GM23338 (cell line): ENCODE measurements around the gene ABR. TPM values are rescaled to one million over a fixed set of nuclear protein-coding genes. Genes with fewer than 3 reads are reported as not detected.

Source experiments
- ATAC-seq: fragments of 200-7000 bp; cut with Tn5 transposase; 3 replicates; pipeline ENCODE4 v1.9.1; 2020
- DNase-seq: peaks from one replicate; pipeline ENCODE4 v3.0.0-alpha.2; 2015; ENCODE audit warnings: low spot score
- H2AFZ ChIP-seq: fragments of 200-600 bp; sonication (generic); 2 replicates; pipeline ENCODE4 v1.8.0; 2016; ENCODE audit warnings: antibody characterized with exemption, mild to moderate bottlenecking, moderate library complexity
- H3F3A ChIP-seq: fragments of 200-600 bp; sonication (generic); replicated peaks from 2 replicates; pipeline ENCODE4 v1.8.0; 2017; ENCODE audit warnings: antibody characterized with exemption, mixed run types, low read depth
- H3K27ac ChIP-seq: fragments of 200-600 bp; sonication (generic); 2 replicates; pipeline ENCODE4 v1.6.1; 2016; ENCODE audit warnings: low read depth
- H3K27me3 ChIP-seq: fragments of 200-600 bp; sonication (generic); 2 replicates; pipeline ENCODE4 v1.8.0; 2016; ENCODE audit warnings: mild to moderate bottlenecking, mixed run types, moderate library complexity; ENCODE audit not compliant: insufficient read depth
- H3K36me3 ChIP-seq: fragments of 200-600 bp; sonication (generic); 2 replicates; pipeline ENCODE4 v1.8.0; 2016; ENCODE audit warnings: mild to moderate bottlenecking; ENCODE audit not compliant: insufficient read depth
- H3K4me1 ChIP-seq: fragments of 200-600 bp; sonication (generic); 2 replicates; pipeline ENCODE4 v1.8.0; 2016; ENCODE audit warnings: mild to moderate bottlenecking, moderate library complexity; ENCODE audit not compliant: insufficient read depth
- H3K4me2 ChIP-seq: fragments of 200-600 bp; sonication (generic); 2 replicates; pipeline ENCODE4 v1.7.1; 2017; ENCODE audit warnings: mixed run types
- H3K4me3 ChIP-seq: fragments of 200-600 bp; sonication (generic); 2 replicates; pipeline ENCODE4 v1.6.1; 2016; ENCODE audit warnings: mixed run types
- H3K79me2 ChIP-seq: fragments of 200-600 bp; sonication (generic); replicated peaks from 2 replicates; pipeline ENCODE4 v1.8.0; 2017; ENCODE audit warnings: mild to moderate bottlenecking; ENCODE audit not compliant: insufficient read depth
- H3K9me2 ChIP-seq: fragments of 200-600 bp; sonication (generic); 2 replicates; pipeline ENCODE4 v1.8.0; 2017; ENCODE audit not compliant: insufficient read depth
- H4K20me1 ChIP-seq: fragments of 200-600 bp; sonication (generic); replicated peaks from 2 replicates; pipeline ENCODE4 v1.8.0; 2017; ENCODE audit warnings: mild to moderate bottlenecking; ENCODE audit not compliant: insufficient read depth
- H3K27ac Mint-ChIP-seq: 2 replicates; pipeline ENCODE4 v1.8.0; 2020; ENCODE audit warnings: inconsistent platforms, mild to moderate bottlenecking, moderate library complexity, mixed read lengths
- H3K27me3 Mint-ChIP-seq: 3 replicates; pipeline ENCODE4 v1.8.0; 2022; ENCODE audit warnings: low read depth, mild to moderate bottlenecking, moderate library complexity, mixed read lengths, inconsistent platforms; ENCODE audit not compliant: insufficient read depth, poor library complexity
- H3K36me3 Mint-ChIP-seq: 3 replicates; pipeline ENCODE4 v1.8.0; 2021; ENCODE audit warnings: low read depth, mild to moderate bottlenecking, inconsistent platforms, moderate library complexity, mixed read lengths
- H3K4me1 Mint-ChIP-seq: 3 replicates; pipeline ENCODE4 v1.8.0; 2020; ENCODE audit warnings: mild to moderate bottlenecking, inconsistent platforms, mixed read lengths
- H3K4me3 Mint-ChIP-seq: 3 replicates; pipeline ENCODE4 v1.8.0; 2021; ENCODE audit warnings: moderate library complexity, mild to moderate bottlenecking, inconsistent platforms, mixed read lengths
- H3K9me3 Mint-ChIP-seq: 3 replicates; pipeline ENCODE4 v1.8.0; 2020; ENCODE audit warnings: moderate library complexity, mild to moderate bottlenecking, inconsistent platforms, mixed read lengths
- CREB1 ChIP-seq: fragments of 250-450 bp; sonication (Bioruptor Pico); IDR thresholded peaks from 2 replicates; pipeline ENCODE4 v1.5.0; 2020; ENCODE audit warnings: low read depth, mild to moderate bottlenecking, moderate library complexity
- EZH2 ChIP-seq: fragments of 200-600 bp; sonication (generic); IDR thresholded peaks from one replicate; pipeline ENCODE4 v1.8.0; 2017; ENCODE audit warnings: antibody characterized with exemption, mild to moderate bottlenecking, low read depth; ENCODE audit not compliant: unreplicated experiment
- EZH2phosphoT487 ChIP-seq: fragments of 200-600 bp; sonication (generic); IDR thresholded peaks from one replicate; pipeline ENCODE4 v1.8.1; 2018; ENCODE audit warnings: antibody characterized with exemption; ENCODE audit not compliant: unreplicated experiment
- JUNB ChIP-seq: IDR thresholded peaks from one replicate; pipeline ENCODE4 v1.6.1; 2016; ENCODE audit warnings: antibody characterized with exemption; ENCODE audit not compliant: unreplicated experiment
- NANOG ChIP-seq: IDR thresholded peaks from 2 replicates; pipeline ENCODE4 v1.6.1; 2016; ENCODE audit warnings: antibody characterized with exemption, borderline replicate concordance
- POLR2AphosphoS5 ChIP-seq: IDR thresholded peaks from 2 replicates; pipeline ENCODE4 v1.6.1; 2016; ENCODE audit warnings: antibody characterized with exemption, low read depth
- ZNF114 ChIP-seq: fragments of 250-450 bp; sonication (Bioruptor Pico); IDR thresholded peaks from 2 replicates; pipeline ENCODE4 v1.5.0; 2020; ENCODE audit warnings: mild to moderate bottlenecking, moderate library complexity
- ZNF331 ChIP-seq: fragments of 250-450 bp; sonication (Bioruptor Pico); IDR thresholded peaks from 2 replicates; pipeline ENCODE4 v1.5.0; 2020; ENCODE audit warnings: low read depth, mild to moderate bottlenecking, moderate library complexity
- polyA plus RNA-seq: library from polyadenylated mRNA; unstranded; fragments of >200 nt; fragmentation: Nextera tagmentation; extraction: Ambion mirVana; gene quantifications from 2 replicates; pipeline ENCODE4 v1.2.1, GENCODE V29; 2016
- total RNA-seq: library from RNA; depleted of rRNA; stranded (reverse); fragments of >200 nt; shearing (Covaris generic); gene quantifications from 2 replicates; pipeline ENCODE4 v1.2.3, GENCODE V29; 2014
- TF ChIP-seq, protein P1 (sequence below), 2 experiments: fragments of 200-600 bp in 1 of 2; sonication (generic) in 1 of 2; conservative IDR thresholded peaks; 2 replicates each; pipeline versions ENCODE4 v1.5.1 to v1.6.1; 2016 to 2017; ENCODE audit warnings: antibody characterized with exemption in 2 of 2, low read depth in 2 of 2, mild to moderate bottlenecking in 2 of 2, moderate library complexity in 1 of 2
- TF ChIP-seq, protein P2 (sequence below): IDR thresholded peaks from 2 replicates; pipeline ENCODE4 v1.6.1; 2016; ENCODE audit warnings: antibody characterized with exemption
- TF ChIP-seq, protein P3 (sequence below): IDR thresholded peaks from one replicate; pipeline ENCODE4 v1.6.1; 2018; ENCODE audit warnings: antibody characterized with exemption; ENCODE audit not compliant: unreplicated experiment

Gene ABR
- total and polyA plus RNA-seq, 2 experiments from 2014 or later = 15.0 to 27.7 TPM

GRCh38 chr17:1142561-1142971 lies 37.2 kb downstream of the ABR start:
- no peaks in the 10 kb centered on the region for H3K27me3 ChIP-seq
- no peaks in the 10 kb centered on the region for H3K79me2 ChIP-seq
- no peak overlapping the region for H2AFZ ChIP-seq
- no peak overlapping the region for H3K27ac Mint-ChIP-seq
- H3K4me3 Mint-ChIP-seq = no peak overlapping the region; the same call in 2 of the 3 replicates
- H3K27ac ChIP-seq = no peak overlapping the region
- TF ChIP-seq, protein P1, sequence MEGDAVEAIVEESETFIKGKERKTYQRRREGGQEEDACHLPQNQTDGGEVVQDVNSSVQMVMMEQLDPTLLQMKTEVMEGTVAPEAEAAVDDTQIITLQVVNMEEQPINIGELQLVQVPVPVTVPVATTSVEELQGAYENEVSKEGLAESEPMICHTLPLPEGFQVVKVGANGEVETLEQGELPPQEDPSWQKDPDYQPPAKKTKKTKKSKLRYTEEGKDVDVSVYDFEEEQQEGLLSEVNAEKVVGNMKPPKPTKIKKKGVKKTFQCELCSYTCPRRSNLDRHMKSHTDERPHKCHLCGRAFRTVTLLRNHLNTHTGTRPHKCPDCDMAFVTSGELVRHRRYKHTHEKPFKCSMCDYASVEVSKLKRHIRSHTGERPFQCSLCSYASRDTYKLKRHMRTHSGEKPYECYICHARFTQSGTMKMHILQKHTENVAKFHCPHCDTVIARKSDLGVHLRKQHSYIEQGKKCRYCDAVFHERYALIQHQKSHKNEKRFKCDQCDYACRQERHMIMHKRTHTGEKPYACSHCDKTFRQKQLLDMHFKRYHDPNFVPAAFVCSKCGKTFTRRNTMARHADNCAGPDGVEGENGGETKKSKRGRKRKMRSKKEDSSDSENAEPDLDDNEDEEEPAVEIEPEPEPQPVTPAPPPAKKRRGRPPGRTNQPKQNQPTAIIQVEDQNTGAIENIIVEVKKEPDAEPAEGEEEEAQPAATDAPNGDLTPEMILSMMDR (conservative IDR thresholded peaks at IDR 0.05; ENCODE audit: low read depth in 2 of 2) = no peak
- TF ChIP-seq JUNB (no peak), POLR2AphosphoS5 (no peak), NANOG (no peak), EZH2phosphoT487 (no peak), ZNF114 (no peak)
- TF ChIP-seq, protein P2, sequence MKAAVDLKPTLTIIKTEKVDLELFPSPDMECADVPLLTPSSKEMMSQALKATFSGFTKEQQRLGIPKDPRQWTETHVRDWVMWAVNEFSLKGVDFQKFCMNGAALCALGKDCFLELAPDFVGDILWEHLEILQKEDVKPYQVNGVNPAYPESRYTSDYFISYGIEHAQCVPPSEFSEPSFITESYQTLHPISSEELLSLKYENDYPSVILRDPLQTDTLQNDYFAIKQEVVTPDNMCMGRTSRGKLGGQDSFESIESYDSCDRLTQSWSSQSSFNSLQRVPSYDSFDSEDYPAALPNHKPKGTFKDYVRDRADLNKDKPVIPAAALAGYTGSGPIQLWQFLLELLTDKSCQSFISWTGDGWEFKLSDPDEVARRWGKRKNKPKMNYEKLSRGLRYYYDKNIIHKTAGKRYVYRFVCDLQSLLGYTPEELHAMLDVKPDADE = no peak
- ATAC-seq (peak; percentile 16; the same call in 2 of the 3 replicates), DNase-seq (no peak)
- peaks cover 11% of the 10 kb centered on the region for H3K4me1 Mint-ChIP-seq
- H3F3A ChIP-seq = no peaks in the 10 kb centered on the region
- H4K20me1 ChIP-seq = no peaks in the 10 kb centered on the region
- H3K4me1 ChIP-seq = no peaks in the 10 kb centered on the region; the same call in 1 of the 2 replicates
- peaks cover 3% of the 10 kb centered on the region; the same call in 1 of the 3 replicates for H3K9me3 Mint-ChIP-seq
- no peak overlapping the region for H3K4me2 ChIP-seq
- H3K36me3 Mint-ChIP-seq = peaks cover 3% of the 10 kb centered on the region; the same call in 1 of the 3 replicates
- H3K27me3 Mint-ChIP-seq = peaks cover 7% of the 10 kb centered on the region
- H3K9me2 ChIP-seq = no peaks in the 10 kb centered on the region
- H3K36me3 ChIP-seq = no peaks in the 10 kb centered on the region
- H3K4me3 ChIP-seq = no peak overlapping the region

- peak; percentile 28; the same call in 2 of the 3 replicates for ATAC-seq
- no peak overlapping the region for H2AFZ ChIP-seq
- H3K9me2 ChIP-seq = no peaks in the 10 kb centered on the region
- H3K79me2 ChIP-seq = no peaks in the 10 kb centered on the region
- peak; percentile 86 for DNase-seq
- no peak overlapping the region for H3K27ac ChIP-seq
- no peak overlapping the region for H3K4me2 ChIP-seq
- Mint-ChIP-seq H3K27ac (peak overlapping the region; percentile 12; the same call in 1 of the 2 replicates), H3K4me3 (no peak overlapping the region; the same call in 2 of the 3 replicates), H3K27me3 (peaks cover 11% of the 10 kb centered on the region), H3K4me1 (peaks cover 4% of the 10 kb centered on the region; the same call in 2 of the 3 replicates), H3K9me3 (no peaks in the 10 kb centered on the region), H3K36me3 (peaks cover 3% of the 10 kb centered on the region; the same call in 1 of the 3 replicates)
- no peaks in the 10 kb centered on the region for H3F3A ChIP-seq
- no peaks in the 10 kb centered on the region; the same call in 1 of the 2 replicates for H3K4me1 ChIP-seq
- no peaks in the 10 kb centered on the region for H4K20me1 ChIP-seq
- H3K27me3 ChIP-seq = no peaks in the 10 kb centered on the region
- H3K36me3 ChIP-seq = no peaks in the 10 kb centered on the region
- H3K4me3 ChIP-seq = no peak overlapping the region
- TF ChIP-seq EZH2 (no peak), JUNB (no peak), ZNF331 (CRISPR knock-in tag) (no peak), POLR2AphosphoS5 (no peak), NANOG (no peak), CREB1 (CRISPR knock-in tag) (no peak), ZNF114 (no peak)
- TF ChIP-seq, protein P1 (conservative IDR thresholded peaks at IDR 0.05; ENCODE audit: low read depth in 2 of 2) = no peak
- TF ChIP-seq, protein P3, sequence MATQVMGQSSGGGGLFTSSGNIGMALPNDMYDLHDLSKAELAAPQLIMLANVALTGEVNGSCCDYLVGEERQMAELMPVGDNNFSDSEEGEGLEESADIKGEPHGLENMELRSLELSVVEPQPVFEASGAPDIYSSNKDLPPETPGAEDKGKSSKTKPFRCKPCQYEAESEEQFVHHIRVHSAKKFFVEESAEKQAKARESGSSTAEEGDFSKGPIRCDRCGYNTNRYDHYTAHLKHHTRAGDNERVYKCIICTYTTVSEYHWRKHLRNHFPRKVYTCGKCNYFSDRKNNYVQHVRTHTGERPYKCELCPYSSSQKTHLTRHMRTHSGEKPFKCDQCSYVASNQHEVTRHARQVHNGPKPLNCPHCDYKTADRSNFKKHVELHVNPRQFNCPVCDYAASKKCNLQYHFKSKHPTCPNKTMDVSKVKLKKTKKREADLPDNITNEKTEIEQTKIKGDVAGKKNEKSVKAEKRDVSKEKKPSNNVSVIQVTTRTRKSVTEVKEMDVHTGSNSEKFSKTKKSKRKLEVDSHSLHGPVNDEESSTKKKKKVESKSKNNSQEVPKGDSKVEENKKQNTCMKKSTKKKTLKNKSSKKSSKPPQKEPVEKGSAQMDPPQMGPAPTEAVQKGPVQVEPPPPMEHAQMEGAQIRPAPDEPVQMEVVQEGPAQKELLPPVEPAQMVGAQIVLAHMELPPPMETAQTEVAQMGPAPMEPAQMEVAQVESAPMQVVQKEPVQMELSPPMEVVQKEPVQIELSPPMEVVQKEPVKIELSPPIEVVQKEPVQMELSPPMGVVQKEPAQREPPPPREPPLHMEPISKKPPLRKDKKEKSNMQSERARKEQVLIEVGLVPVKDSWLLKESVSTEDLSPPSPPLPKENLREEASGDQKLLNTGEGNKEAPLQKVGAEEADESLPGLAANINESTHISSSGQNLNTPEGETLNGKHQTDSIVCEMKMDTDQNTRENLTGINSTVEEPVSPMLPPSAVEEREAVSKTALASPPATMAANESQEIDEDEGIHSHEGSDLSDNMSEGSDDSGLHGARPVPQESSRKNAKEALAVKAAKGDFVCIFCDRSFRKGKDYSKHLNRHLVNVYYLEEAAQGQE = no peak
These were observed 42.3 kb downstream of the ABR start for GRCh38 chr17:1137465-1137894.
